GM21515 (cell line): Measurements from ENCODE around the gene TSPAN2.

Experiments
- ATAC-seq: cut with Tn5 transposase; IDR thresholded peaks from one replicate; pipeline ENCODE4 v1.9.1; 2021; ENCODE audit not compliant: unreplicated experiment

Gene TSPAN2

GRCh38 chr1:115076384-115076915 lies 12.9 kb downstream of the TSPAN2 start:
- no peak for ATAC-seq

DNA sequence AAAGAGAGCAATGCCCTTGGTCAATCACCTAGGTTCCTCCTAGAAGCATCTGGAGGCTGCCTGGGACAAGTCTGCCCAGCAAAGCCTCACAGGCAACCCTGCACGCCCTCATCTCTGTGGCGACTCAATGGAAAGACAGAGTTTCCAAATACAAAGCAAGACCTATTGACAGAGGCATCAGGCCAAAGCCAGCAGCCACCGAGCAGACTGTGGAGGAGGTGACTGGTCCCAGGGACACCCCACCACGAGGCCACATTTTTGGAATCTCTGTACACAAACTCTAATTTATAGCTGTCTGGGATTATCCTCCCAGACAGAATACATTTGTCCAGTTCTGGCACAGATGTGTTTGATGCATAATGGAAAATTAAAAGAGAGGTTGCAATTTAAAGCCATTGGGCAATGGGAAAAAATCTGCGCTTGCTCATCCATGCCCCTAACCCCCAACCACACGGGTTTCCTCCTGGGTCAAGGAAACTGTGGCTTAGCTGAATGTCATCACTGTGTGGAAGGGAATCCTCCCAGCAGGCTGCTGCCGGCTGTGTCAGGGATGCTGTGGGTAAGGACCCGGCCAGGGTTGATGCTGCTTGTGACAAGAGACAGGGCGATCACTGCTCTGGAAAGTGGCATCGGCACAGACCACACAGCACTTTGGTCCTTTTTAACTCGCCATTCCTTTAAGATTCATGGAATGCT lies 14.3 kb downstream of the TSPAN2 start:
- no peak for ATAC-seq

GRCh38 chr1:115073298-115074087 lies 15.8 kb downstream of the TSPAN2 start:
- no peak for ATAC-seq

GRCh38 chr1:115071012-115071664 lies 18.2 kb downstream of the TSPAN2 start:
- no peak for ATAC-seq

DNA sequence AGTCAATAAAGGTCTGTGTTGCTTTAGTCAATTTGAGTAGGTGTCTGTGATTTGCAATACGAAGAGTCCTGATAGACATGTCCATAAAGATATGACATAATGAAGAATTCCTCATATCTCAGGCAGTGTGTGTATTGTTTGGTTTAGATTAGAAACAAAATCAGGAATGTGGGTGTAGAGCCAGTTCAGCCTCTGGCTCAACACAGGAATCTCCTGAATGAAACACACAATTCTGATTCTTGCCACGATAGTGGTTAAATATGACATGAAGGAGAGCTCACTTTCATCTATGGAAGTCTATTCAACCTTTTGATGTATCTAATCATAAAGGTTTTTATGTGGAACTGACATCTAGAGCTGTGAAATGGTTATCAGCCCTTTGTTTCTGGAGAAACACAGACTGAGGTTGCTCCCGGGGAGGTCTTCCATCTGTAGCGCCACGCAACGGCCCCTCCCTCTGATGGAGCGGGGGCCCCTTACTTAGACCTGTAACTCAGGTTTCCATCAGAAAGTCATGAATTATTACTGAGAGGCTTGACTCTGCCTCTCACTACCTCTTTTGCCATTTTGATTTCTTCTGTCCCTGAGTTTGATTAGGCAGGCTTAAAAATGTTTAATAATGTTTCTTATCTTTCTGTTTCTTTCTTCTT lies 19.5 kb downstream of the TSPAN2 start:
- no peak for ATAC-seq

DNA sequence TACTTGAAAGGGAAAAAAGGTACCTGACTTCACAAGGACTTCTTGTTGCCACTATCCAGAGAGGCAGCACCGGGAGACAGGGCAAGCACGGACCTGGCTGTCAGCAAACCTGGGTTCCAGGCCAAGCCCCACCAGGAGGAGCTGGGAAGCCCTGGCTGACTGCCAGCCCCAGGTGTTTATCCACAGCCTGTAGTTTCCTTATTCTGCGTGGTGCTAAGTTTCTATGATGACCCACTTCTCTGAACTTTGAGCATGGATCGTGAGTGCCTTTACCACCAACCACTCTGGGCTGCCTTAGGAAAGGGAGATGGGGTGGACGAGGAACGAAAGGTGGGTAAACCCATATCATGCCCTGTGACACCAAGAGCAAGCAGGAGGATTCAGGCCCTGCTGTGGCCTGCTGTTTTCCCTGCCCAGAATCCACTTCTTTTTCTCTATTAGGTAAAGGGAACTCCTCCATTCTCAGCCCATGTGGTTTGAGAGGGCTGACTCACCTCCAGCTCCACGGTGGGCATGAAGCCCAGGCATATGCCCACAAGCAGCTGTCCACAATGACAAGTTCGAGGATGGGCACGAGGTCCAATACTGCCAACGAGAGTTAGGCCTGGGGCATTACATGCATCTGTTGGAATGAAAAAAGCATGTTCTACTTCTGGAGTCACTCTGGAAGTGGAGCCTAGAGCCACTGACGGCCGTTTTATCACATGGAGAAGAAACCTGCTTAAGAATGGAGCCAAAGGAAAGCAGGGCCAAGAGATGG lies 20.3 kb downstream of the TSPAN2 start:
- ATAC-seq, result no peak

DNA sequence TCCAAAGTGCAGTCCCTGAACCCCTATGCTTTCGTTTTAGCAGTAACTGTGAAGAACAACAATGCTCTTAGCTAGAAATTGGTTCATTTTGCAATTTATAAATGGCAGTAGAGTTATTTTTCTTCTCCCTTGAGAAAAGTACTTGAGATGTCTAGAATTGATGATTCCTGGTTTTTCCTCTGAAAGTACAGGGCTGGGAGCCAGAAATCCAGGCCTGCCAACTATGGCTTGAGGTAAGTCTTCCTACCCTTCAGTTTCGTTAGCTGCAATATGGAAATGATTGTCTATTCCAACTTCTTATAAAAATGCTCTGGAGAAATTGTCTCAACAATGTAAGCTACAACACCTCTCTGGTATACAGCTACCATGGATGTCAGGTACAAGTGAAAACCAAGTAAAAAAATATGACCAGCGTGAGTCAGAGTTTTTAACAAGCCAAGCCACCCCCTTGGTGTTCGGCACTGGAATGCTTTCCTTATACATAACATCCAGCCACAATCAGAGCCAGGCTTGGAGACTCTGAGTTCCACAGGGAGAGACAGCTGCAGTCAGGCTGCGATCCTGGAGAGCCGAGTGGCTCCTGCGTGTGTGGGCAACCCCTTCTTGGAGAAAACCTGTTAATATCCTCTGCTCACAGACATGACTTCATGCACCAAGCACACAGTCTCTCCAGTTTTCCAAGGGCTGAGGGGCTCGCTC lies 22.0 kb downstream of the TSPAN2 start:
- no peak for ATAC-seq

GRCh38 chr1:115065021-115065420 lies 24.3 kb downstream of the TSPAN2 start:
- no peak for ATAC-seq

- ATAC-seq, result no peak
These were observed 24.8 kb downstream of the TSPAN2 start for GRCh38 chr1:115064461-115064860.

GRCh38 chr1:115063228-115063901 lies 25.9 kb downstream of the TSPAN2 start:
- no peak for ATAC-seq

DNA sequence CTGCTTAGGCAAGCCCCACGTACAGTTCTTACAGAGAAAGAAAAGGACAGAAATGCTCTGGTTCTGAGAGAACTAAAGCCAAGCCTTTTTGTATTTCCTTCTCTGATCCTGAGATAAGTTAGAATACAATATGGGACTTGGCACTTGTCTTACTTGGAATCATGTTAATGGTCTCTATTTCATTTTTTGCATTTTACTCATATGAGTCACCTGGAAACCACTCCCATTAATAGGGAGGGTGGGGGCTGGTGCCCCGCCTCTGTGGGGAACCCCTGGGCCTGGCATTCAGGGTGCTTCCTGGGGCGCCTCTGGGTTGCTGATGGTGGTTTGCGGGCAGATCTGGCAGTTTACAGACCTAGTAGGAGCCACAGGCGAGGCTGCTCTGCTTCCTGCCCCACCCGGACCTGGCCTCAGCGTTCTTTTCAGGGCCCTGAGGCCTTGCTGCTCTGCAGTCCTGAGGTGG lies 26.7 kb downstream of the TSPAN2 start:
- ATAC-seq, result no peak

DNA sequence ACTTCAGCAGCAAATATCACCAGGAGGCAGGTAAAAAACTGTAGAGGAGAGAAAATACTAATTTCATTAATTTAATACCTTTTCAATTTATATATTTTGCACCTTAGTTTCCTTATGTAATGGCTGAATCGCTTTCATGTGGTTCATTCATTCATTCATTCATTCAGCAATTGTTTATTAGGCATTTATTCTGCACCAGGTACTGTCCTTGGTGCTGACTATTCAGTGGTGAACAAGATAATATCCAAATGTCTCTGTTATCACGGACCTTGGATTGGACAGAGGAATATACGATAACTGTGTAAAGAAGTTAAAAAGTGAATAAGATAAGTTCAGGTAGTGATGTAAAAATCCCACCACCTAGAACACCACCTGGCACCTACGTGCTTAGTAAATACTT lies 28.8 kb downstream of the TSPAN2 start:
- ATAC-seq, result no peak

- no peak for ATAC-seq
These were observed 30.0 kb downstream of the TSPAN2 start for GRCh38 chr1:115059316-115059715.

GRCh38 chr1:115057661-115058254 lies 31.5 kb downstream of the TSPAN2 start:
- ATAC-seq, result no peak

GRCh38 chr1:115056395-115056798 lies 32.9 kb downstream of the TSPAN2 start:
- no peak for ATAC-seq

DNA sequence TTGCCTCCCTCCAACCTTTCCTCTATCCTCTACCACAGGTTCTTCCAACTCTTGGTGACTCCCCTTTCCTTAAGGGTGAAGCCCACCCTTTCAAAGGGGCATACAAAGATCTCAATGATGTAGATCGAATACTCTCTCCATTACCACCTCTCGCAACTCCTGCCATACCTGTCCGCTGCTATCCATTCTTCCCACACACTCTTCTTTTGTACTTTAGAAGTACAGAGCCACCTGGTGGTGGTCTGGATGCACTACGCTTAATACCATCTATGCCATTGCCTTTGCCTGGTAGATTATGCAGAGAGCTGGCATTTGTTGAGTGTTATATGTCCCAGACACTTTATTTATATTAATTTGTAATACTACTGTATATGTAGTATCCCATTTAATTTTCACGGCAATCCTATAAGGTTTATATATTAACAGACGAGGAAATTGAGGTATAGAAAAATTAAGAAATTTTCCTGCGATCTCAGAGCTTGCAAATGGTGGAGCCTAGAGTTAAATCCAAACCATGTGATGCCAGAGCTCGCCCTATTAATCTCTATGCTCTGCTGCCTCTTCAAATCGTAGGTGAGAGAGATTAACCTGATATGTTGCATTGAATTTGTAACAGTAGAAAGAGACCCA lies 36.7 kb downstream of the TSPAN2 start:
- ATAC-seq, result no peak

GRCh38 chr1:115051850-115052249 lies 37.5 kb downstream of the TSPAN2 start:
- no peak for ATAC-seq

GRCh38 chr1:115046751-115047150 lies 42.6 kb downstream of the TSPAN2 start:
- ATAC-seq, result no peak
